Upper lobe of left lung (tissue), 6 donors: ENCODE data around the gene UBE2F. TPM values are rescaled to one million over a fixed set of nuclear protein-coding genes. Genes with fewer than 3 reads are reported as not detected.
"Not testable (repeated sequence)": the region's sequence is repeated elsewhere in the genome, so short reads cannot be mapped to it uniquely, and the experiment has no call there.

Experiments used
- ATAC-seq, 2 donors: fragments of 200-7000 bp; cut with Tn5 transposase; one replicate each; pipeline ENCODE4 v1.9.1; 2022; ENCODE audit warnings: mild to moderate bottlenecking in 2 of 2, moderate library complexity in 2 of 2; ENCODE audit not compliant: low FRiP score in 2 of 2
- DNase-seq, 2 donors: peaks; one replicate each; pipeline ENCODE4 v3.0.0-alpha.2; 2019 to 2020
- H3K27ac ChIP-seq, 4 donors: fragments of 200-600 bp; sonication (generic); one replicate each; pipeline ENCODE4 v1.5.1; 2016 to 2019
- H3K27me3 ChIP-seq, 4 donors: fragments of 200-600 bp; sonication (generic); one replicate each; pipeline ENCODE4 v1.5.1; 2017 to 2019
- H3K36me3 ChIP-seq, 4 donors: fragments of 200-600 bp; sonication (generic); one replicate each; pipeline ENCODE4 v1.5.1; 2016 to 2019
- H3K4me1 ChIP-seq, 4 donors: fragments of 200-600 bp; sonication (generic); one replicate each; pipeline ENCODE4 v1.5.1; 2018 to 2019
- H3K4me3 ChIP-seq, 4 donors: fragments of 200-600 bp; sonication (generic); one replicate each; pipeline ENCODE4 v1.5.1; 2017 to 2019; ENCODE audit warnings: mild to moderate bottlenecking in 2 of 4, moderate library complexity in 1 of 4
- H3K9me3 ChIP-seq, 4 donors: fragments of 200-600 bp; sonication (generic); one replicate each; pipeline ENCODE4 v1.5.1; 2018 to 2019
- CTCF ChIP-seq, 6 experiments: fragments of 450-650 bp in 4 of 6; fragments of 200-600 bp in 2 of 6; sonication (generic) in 2 of 6; IDR thresholded peaks; one replicate each; pipeline ENCODE4 v1.5.1; 2016 to 2019; ENCODE audit warnings: antibody characterized with exemption in 6 of 6
- EP300 ChIP-seq, 4 donors: sonication (generic); formaldehyde crosslinking; IDR thresholded peaks; one replicate each; pipeline ENCODE4 v1.5.1; 2017; ENCODE audit warnings: antibody characterized with exemption in 4 of 4, control low read depth in 2 of 4
- POLR2A ChIP-seq, 4 donors: fragments of 450-650 bp; IDR thresholded peaks; one replicate each; pipeline ENCODE4 v1.5.1; 2016 to 2017; ENCODE audit warnings: antibody characterized with exemption in 4 of 4, mild to moderate bottlenecking in 2 of 4
- POLR2AphosphoS5 ChIP-seq, 2 donors: sonication (generic); formaldehyde crosslinking; IDR thresholded peaks; one replicate each; pipeline ENCODE4 v1.5.1; 2017; ENCODE audit warnings: antibody characterized with exemption in 2 of 2
- WGBS, 2 donors: methylation state at CpG; one replicate each; pipeline ENCODE4 v1.1.5; 2017 to 2018; 5-methylcytosine and 5-hydroxymethylcytosine counted together
- total RNA-seq, 6 donors: library from RNA; depleted of rRNA in 4 of 6; stranded (reverse); fragments of >200 nt in 4 of 6; gene quantifications; one replicate each; pipeline versions ENCODE4 v1.1.0 to v1.2.1, GENCODE V29; 2016 to 2021
- donor health status: DM: no; HTN: no; CAD: no; lungs with moderate emphysema.
- donor health status: DM: no; HTN: yes; CAD: no; lungs with severe emphysema.

Gene UBE2F
- total RNA-seq, 6 donors from 2014 or later, result 11.5 to 65.5 (median 39.8) TPM

GRCh38 chr2:237962432-237963084, 4.3 kb upstream of the UBE2F start:
- 74 to 76% methylated on average over 3 to 5 of the region's 5 CpGs for WGBS, 2 donors
- H3K9me3 ChIP-seq, result peaks cover 0 to 12% (median 4%) of the 10 kb centered on the region in 4 donors
- no peak overlapping the region for H3K4me3 ChIP-seq
- no peaks in the 10 kb centered on the region for H3K36me3 ChIP-seq
- H3K27me3 ChIP-seq, result no peaks in the 10 kb centered on the region
- ATAC-seq (no peak), DNase-seq (no peak)
- peaks cover 3 to 10% (median 7%) of the 10 kb centered on the region in 4 donors for H3K4me1 ChIP-seq
- no peak for TF ChIP-seq POLR2A (IDR thresholded peaks at IDR 0.05)
- TF ChIP-seq EP300 (IDR thresholded peaks at IDR 0.05), result no peak
- no peak for TF ChIP-seq POLR2AphosphoS5 (IDR thresholded peaks at IDR 0.05)
- no peak overlapping the region for H3K27ac ChIP-seq

- Histone ChIP-seq H3K4me1 (peaks cover 13 to 20% (median 16%) of the 10 kb centered on the region in 4 donors), H3K9me3 (peaks cover 0 to 12% (median 4%) of the 10 kb centered on the region in 4 donors)
- WGBS, 2 donors, result 88 to 89% methylated on average over 7 of the region's 7 CpGs
- not testable (repeated sequence) for H3K27ac ChIP-seq, H3K27me3 ChIP-seq, DNase-seq, H3K36me3 ChIP-seq, H3K4me3 ChIP-seq, ATAC-seq
Observed at GRCh38 chr2:237963490-237963991, 3.3 kb upstream of the UBE2F start.

- TF ChIP-seq POLR2A (IDR thresholded peaks at IDR 0.05) (no peak), POLR2AphosphoS5 (IDR thresholded peaks at IDR 0.05) (no peak), CTCF (IDR thresholded peaks at IDR 0.05) (no peak), EP300 (IDR thresholded peaks at IDR 0.05) (no peak)
- ATAC-seq, result no peak
Observed at GRCh38 chr2:237964194-237964577, 2.6 kb upstream of the UBE2F start.

GRCh38 chr2:237964578-237965404, 2.0 kb upstream of the UBE2F start:
- Histone ChIP-seq H3K9me3 (peaks cover 0 to 12% (median 4%) of the 10 kb centered on the region in 4 donors), H3K27me3 (no peaks in the 10 kb centered on the region), H3K4me3 (no peak overlapping the region), H3K27ac (no peak overlapping the region), H3K4me1 (peaks cover 21 to 32% (median 28%) of the 10 kb centered on the region in 4 donors), H3K36me3 (no peaks in the 10 kb centered on the region)
- no peak for ATAC-seq
- TF ChIP-seq EP300 (IDR thresholded peaks at IDR 0.05) (no peak), POLR2AphosphoS5 (IDR thresholded peaks at IDR 0.05) (no peak), CTCF (IDR thresholded peaks at IDR 0.05) (no peak), POLR2A (IDR thresholded peaks at IDR 0.05) (no peak)
- WGBS, 2 donors, result 93% methylated on average over 11 of the region's 11 CpGs
- no peak for DNase-seq

More at GRCh38 chr2:237964194-237964577, 2.6 kb upstream of the UBE2F start:
- Histone ChIP-seq H3K36me3 (no peaks in the 10 kb centered on the region), H3K4me1 (peaks cover 18 to 26% (median 22%) of the 10 kb centered on the region in 4 donors), H3K27me3 (no peaks in the 10 kb centered on the region), H3K9me3 (peaks cover 0 to 12% (median 4%) of the 10 kb centered on the region in 4 donors), H3K4me3 (no peak overlapping the region), H3K27ac (no peak overlapping the region)
- no peak for DNase-seq
- 83 to 84% methylated on average over 7 of the region's 7 CpGs for WGBS, 2 donors

- DNase-seq, H3K27ac ChIP-seq, ATAC-seq, H3K36me3 ChIP-seq, H3K27me3 ChIP-seq: not testable (repeated sequence)
- WGBS, 2 donors, result 90 to 91% methylated on average over 13 of the region's 13 CpGs
- peaks cover 26 to 33% (median 29%) of the 10 kb centered on the region in 4 donors for H3K4me1 ChIP-seq
- H3K4me3 ChIP-seq, result peak overlapping the region in 3 of 4 donors; percentile 66 to 92 (median 81)
- H3K9me3 ChIP-seq, result peaks cover 0 to 12% (median 4%) of the 10 kb centered on the region in 4 donors
Observed at GRCh38 chr2:237965844-237966243, 970 bp upstream of the UBE2F start.

- peaks cover 27 to 33% (median 29%) of the 10 kb centered on the region in 4 donors for H3K4me1 ChIP-seq
- DNase-seq, result no peak
- peak in 1 of 2 donors; percentile 75 for ATAC-seq
Observed at GRCh38 chr2:237966250-237966564, 607 bp upstream of the UBE2F start.

More at GRCh38 chr2:237966250-237966564, 607 bp upstream of the UBE2F start:
- no peak for TF ChIP-seq POLR2AphosphoS5 (IDR thresholded peaks at IDR 0.05)
- no peak for TF ChIP-seq EP300 (IDR thresholded peaks at IDR 0.05)
- TF ChIP-seq POLR2A (IDR thresholded peaks at IDR 0.05), result no peak
- no peak for TF ChIP-seq CTCF (IDR thresholded peaks at IDR 0.05)
- peaks cover 0 to 12% (median 4%) of the 10 kb centered on the region in 4 donors for H3K9me3 ChIP-seq
- H3K4me3 ChIP-seq, result peak overlapping the region; percentile 66 to 92 (median 80)
- no peaks in the 10 kb centered on the region for H3K27me3 ChIP-seq
- no peaks in the 10 kb centered on the region for H3K36me3 ChIP-seq
- H3K27ac ChIP-seq, result peak overlapping the region; percentile 19 to 81 (median 62)
- WGBS, 2 donors, result 6 to 7% methylated on average over 15 of the region's 15 CpGs
